ENCODE results near the gene SKOR2.
"Not testable (repeated sequence)": the region's sequence is repeated elsewhere in the genome, so short reads cannot be mapped to it uniquely, and the experiment has no call there.

The SKOR2 gene

GRCh38 chr18:47187721-47188120 lies 63.7 kb downstream of the SKOR2 start:
- DNase-seq: no peak

DNA sequence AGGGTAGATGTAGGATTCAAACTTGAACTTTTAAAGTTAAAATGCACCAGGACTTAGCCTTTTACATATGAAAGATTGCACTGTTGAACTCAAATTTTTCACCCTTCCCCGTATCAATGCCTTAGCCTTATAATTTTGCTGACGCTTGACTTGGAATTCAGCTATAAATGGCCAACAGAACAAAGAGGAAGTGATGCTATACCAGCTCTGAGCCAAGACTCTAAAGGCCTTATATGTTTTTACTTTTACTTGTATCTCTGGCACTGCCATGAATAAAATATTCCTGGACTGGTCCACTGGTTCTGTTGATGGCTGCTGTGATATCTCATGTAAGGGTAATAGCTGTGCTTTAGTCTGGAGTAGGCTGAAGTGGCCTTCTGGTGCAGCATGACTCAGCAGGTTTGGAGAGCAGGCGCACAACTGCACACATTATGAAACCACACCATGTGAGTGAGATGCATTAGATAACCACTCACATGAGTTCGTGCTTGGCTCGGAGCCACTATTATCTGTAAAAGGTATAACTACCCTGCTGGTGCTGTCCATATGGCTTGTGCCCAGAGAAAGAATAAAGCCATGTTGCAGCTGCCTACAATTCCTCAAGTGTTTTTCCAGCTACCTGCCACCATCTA lies 66.9 kb downstream of the SKOR2 start:
- DNase-seq: no peak

GRCh38 chr18:47182156-47182555 lies 69.3 kb downstream of the SKOR2 start:
- DNase-seq: not testable (repeated sequence)

DNA sequence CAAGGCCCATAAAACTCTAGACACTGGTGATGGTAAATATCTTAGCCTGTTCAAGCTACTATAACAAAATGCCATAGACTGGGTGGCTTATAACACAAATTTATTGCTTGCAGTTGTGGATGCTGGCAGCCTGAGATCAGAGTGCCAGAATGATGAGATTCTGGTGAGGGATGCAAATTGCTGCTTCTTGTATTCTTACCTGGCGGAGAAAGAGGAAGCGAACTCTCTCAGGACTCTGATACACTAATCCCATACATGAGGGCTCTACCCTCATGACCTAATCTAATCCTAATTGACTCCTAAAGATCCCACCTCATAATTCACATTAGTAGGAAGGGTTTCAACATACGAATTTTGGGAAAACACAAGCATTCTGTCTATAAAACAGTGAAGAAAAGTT lies 70.7 kb downstream of the SKOR2 start:
- DNase-seq: no peak

DNA sequence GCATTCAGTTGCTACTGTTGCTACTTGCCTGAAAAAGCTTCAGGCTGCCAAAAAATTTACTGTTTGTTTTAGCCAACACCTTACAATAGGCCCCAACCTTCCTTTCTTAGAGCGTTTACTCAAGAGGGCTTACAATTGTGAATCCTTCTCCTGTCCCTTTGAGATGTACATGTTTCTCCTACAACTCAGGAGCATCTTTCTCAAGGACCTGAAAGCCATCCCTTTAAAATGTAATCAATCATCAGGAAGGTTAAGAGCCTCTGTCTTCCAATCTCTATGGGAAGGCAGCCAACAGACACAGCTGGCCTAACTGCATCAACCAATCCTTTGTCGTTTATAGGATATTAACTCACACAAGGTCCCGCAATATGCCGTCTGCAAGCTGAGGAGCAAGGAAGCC lies 71.9 kb downstream of the SKOR2 start:
- DNase-seq: no peak

GRCh38 chr18:47175898-47176575 lies 75.4 kb downstream of the SKOR2 start, which contains the start of gene IER3IP1:
Gene IER3IP1 (minus strand): TSS chr18:47176364. CDS start chr18:47176277, 87 bp downstream.
- DNase-seq: peak; percentile 66 to 79 (median 75)

DNA sequence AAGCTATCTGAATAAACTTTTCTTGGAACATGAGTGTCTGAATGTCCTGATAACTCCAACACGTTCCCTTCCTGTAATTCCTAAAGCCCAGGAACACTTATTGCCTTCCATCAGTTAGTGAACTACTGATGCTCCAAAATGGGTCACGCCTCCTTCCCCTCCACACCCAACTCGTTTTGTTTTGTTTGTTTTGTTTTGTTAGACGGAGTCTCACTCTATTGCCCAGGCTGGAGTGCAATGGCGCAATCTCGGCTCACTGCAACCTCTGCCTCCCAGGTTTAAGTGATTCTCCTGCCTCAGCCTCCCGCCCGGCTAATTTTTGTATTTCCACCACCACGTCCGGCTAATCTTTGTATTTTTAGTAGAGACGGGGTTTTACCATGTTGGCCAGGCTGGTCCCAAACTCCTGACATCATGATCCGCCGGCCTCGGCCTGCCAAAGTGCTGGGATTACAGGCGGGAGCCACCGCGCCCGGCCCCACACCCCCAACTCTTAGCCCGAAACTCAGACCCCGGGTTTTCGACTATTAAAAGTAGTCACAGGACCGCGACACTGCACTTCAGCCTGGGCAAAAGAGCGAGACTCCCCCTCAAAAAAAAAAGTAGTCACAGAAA lies 76.1 kb downstream of the SKOR2 start:
- DNase-seq: no peak

DNA sequence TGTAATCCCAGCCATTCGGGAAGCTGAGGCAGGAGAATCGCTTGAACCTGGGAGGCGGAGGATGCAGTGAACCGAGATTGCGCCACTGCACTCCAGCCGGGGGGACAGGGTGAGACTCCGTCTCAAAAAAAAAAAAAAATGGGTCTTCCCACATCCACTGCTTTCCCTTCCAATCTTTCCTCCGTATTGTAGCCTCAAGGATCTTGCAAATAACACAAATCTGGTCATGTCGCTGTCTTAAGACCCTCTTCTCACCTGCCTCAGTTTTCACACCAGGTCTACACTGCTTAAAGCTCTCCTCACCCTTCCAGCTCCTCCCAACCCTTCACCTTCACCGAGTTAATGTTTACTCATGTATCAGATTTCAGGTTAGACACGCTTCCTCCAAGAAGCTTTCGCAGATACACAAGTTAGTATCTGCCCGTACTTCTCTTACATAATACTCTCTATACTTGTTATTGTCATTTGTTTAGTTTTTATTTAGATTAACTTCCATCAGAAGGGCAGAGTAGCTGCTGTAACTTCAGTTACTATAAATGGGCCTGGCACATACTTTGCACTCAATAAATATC lies 76.8 kb downstream of the SKOR2 start:
- no peak for DNase-seq

DNA sequence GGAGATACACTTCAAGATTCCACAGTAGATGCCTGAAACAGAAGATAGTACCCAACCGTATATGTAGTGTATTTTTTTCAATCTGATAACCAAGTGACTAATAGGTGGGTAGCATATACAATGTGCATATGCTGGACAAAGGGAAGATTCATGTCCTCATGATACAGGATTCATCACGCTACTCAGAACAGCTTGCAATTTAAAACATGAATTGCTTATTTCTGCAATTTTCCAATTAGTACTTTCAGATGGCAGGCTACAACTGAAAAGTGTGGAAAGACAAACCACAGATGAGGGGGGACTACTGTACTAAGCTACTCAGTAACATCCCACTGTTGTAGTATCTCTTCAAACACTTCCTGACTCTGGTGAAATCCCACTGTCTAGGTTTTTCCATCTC lies 79.0 kb downstream of the SKOR2 start:
- DNase-seq: no peak

DNA sequence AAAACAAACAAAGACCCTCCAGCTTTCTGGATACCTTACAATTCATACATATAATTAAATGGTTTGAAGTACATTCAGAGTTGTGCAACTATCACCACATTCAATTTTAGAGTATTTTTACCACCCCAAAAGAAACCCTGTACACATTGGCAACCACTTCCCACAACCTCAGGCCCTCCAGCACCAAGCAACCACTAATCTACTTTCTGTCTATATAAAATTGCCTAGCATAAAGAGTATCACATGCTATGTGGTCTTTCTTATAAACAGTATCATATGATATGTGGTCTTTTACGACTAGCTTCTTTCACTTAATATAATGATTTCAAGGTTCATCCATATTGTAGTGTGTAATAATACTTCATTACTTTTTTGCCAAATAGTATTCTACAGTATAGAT lies 82.5 kb downstream of the SKOR2 start:
- DNase-seq: no peak

DNA sequence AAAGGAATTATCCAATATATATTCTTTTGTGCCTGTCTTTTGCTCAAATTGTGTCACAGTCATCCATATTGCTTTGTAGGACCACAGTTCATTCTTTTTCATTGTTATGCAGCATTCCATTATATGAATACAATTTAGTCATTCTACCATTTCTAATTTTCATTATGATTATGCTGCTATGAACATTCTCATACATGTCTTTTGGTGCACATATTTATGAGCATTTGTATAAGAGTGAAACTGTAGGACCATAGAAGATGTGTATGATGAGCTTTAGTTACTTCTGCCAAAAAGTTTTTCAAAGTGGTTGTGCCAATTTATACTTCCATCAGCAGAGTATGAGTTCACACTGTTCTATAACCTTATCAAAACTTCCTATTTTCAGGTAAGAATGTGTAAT lies 83.0 kb downstream of the SKOR2 start:
- DNase-seq: no peak

- no peak for DNase-seq
Measured at GRCh38 chr18:47166294-47166693, 85.2 kb downstream of the SKOR2 start.

GRCh38 chr18:47163241-47163640 lies 88.2 kb downstream of the SKOR2 start:
- no peak for DNase-seq

- no peak for DNase-seq
Measured at GRCh38 chr18:47160256-47160655, 91.2 kb downstream of the SKOR2 start.

- not testable (repeated sequence) for DNase-seq
Measured at GRCh38 chr18:47158404-47158803, 93.1 kb downstream of the SKOR2 start.
